22Rv1 (cell line): ENCODE data around the gene MIA3.

Experiments used
- ZFX ChIP-seq: fragments of 450-650 bp; IDR thresholded peaks from 2 replicates; pipeline ENCODE4 v1.6.1; 2017; ENCODE audit warnings: antibody characterized with exemption, borderline replicate concordance
- TF ChIP-seq, protein P1 (sequence below): fragments of 450-650 bp; IDR thresholded peaks from 2 replicates; pipeline ENCODE4 v1.5.1; 2017; ENCODE audit warnings: mild to moderate bottlenecking

DNA sequence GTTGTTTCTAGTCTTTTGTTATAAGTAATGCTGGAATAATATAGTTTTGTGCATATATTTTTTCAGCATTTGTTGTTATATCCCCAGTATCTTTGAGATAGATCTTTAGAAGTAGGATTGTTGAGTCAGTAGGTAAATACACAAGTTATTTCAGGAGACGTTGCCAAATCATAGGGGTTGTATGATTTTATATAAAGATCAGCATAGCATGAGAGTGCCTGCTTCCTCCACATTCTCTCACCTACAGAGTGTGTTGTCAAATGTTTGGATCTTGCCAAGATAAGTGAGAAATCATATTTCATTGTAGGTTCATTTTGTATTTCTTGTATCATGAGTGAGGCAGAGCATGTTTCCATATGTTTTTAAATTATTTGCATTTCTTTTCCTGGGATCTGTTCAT, 24.6 kb downstream of the MIA3 start:
- TF ChIP-seq, protein P1, sequence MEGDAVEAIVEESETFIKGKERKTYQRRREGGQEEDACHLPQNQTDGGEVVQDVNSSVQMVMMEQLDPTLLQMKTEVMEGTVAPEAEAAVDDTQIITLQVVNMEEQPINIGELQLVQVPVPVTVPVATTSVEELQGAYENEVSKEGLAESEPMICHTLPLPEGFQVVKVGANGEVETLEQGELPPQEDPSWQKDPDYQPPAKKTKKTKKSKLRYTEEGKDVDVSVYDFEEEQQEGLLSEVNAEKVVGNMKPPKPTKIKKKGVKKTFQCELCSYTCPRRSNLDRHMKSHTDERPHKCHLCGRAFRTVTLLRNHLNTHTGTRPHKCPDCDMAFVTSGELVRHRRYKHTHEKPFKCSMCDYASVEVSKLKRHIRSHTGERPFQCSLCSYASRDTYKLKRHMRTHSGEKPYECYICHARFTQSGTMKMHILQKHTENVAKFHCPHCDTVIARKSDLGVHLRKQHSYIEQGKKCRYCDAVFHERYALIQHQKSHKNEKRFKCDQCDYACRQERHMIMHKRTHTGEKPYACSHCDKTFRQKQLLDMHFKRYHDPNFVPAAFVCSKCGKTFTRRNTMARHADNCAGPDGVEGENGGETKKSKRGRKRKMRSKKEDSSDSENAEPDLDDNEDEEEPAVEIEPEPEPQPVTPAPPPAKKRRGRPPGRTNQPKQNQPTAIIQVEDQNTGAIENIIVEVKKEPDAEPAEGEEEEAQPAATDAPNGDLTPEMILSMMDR = no peak
- no peak for TF ChIP-seq ZFX
